C4-2B (cell line): ENCODE results near the gene PLPP3.

Experiments
- CTCF ChIP-seq: fragments of 450-650 bp; conservative IDR thresholded peaks from 2 replicates; pipeline ENCODE4 v1.5.1; 2017; ENCODE audit warnings: mild to moderate bottlenecking
- ZFX ChIP-seq: fragments of 450-650 bp; IDR thresholded peaks from 2 replicates; pipeline ENCODE4 v1.6.1; 2017

DNA sequence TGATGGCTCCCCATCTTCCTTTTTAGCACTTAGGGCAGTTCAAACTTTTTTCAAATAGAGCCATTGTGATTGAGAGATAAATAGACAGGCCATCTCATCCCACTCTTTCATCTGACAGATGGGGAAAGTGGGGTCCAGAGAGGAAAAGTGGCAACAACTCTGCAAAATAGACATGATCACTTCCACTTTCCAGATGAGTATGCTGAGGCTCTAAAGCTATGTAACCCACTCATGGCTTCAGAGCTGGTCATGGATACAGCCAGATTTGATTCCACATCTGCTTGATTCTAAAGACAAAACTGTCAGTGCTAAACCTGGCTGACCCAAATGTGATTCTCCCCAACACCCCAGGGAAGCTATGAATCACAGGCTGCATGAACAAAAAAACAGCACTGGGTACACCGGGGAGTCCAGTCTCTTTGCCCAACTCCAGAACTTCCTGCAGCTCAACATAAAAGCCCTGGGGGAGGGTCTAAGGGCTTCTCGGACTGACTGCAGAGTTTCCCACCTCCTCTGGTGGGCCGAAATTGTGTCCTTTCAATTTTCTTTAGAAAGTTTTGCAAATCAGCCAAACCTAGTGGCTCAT lies 59.3 kb downstream of the PLPP3 start:
- no peak for TF ChIP-seq CTCF
- TF ChIP-seq ZFX = no peak
